HG03064 (cell line): ENCODE results near the gene P3H3.
A peak's percentile ranks its signal among the peaks of the same experiment; 100 is the strongest.

Experiments
- ATAC-seq: cut with Tn5 transposase; IDR thresholded peaks from one replicate; pipeline ENCODE4 v1.9.1; 2021; ENCODE audit warnings: low read depth; ENCODE audit not compliant: unreplicated experiment

Gene P3H3

DNA sequence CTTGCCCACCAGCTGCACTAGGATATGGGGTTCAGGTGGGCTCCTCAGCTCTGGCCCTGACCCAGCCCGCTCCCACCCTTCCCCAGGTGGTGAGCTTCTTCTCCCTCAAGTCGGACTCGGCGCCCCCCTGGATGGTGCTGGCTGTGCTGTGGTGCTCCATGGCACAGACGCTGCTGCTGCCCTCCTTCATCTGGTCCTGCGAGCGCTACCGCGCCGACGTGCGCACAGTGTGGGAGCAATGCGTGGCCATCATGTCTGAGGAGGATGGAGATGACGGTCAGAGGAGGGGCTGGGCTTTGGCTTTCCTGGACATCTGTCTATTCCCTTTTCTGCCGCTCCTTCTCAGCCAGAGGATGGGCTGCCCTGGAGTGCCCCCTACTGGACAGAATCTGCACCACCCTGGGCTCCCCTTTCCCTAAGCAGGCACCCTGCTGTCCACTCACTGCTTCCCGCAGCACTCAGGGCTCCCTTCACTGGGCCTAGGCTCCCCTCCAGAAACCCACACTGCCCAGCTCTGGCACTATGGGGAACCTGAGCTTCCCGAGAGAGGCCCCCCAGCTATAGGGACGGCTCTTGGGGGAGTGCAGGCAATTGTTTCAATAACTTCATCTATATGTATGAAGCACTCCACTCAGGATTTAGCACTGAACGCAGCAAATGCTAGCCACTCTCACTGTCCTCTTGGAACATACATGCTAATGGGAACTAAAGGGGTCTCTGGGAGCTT, 2.6 kb upstream of the P3H3 start:
- ATAC-seq, result no peak

DNA sequence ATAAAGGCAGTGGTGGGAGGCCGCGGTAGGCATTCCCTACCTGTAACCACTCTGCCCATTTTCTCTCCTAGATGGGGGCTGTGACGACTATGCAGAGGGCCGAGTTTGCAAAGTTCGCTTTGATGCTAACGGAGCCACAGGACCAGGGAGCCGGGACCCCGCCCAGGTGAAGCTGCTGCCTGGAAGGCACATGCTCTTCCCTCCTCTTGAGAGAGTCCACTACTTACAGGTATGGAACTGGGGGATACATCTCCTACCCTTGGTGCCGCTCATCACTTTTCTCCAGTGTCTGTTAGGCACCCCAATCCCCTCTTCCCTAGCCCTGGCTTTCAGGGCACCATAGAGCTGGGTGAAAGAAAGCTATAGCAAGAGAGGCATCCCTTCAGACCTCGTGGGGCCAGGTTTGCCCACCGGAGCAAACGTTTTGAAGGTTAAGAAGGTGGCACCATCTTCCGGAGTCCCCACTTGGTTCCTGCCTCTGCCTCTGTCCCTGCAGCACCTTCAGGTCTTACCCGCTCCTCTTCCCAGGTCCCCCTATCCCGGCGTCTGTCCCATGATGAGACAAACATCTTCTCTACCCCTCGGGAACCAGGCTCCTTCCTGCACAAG, 2.0 kb upstream of the P3H3 start:
- ATAC-seq, result no peak

DNA sequence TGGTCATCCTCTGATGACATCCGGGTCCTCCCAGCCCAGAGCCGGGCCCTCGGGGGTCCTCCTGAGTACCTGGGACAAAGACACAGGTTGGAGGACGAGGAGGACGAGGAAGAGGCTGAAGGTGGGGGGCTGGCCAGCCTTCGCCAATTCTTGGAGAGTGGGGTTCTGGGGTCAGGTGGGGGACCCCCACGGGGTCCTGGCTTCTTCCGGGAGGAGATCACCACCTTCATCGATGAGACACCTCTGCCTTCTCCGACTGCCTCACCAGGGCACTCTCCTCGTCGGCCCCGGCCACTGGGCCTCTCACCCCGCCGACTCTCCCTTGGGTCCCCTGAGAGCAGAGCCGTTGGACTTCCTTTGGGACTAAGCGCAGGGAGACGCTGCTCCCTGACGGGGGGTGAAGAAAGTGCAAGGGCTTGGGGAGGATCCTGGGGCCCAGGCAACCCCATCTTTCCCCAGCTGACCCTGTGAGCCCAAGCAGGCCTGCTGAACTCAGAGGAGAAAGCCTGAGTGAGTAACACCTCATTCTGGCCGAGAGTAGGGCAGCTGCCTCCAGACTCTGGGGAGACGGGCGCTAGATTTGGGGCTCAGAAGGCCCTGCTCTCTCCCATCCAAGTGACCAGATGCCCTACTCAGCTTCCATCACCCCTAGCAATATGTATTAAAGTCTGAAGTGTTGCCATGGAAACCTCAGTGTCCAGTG, 1.3 kb upstream of the P3H3 start:
- no peak for ATAC-seq

DNA sequence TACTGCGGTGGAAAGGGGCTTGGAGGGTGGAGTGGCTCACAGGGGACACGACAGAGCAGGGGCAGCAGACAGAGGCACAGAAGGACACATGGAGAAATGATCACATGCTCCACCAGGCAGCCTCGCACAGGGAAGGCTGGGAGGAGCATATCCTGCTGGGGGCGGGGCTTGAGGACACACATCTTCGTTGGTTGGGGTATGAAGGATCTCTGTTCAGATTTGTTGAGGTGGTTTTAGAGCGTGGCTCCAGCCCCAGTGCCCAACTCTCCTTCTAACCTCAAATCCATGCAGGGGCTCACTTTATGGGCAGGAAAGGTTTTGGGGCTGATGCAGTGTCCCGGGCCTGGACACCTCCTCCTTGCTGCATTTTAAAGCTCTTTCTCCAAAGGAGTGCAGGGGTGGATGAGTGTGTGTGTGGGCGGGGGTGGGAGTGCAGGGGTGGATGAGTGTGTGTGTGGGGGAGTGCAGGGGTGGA, 733 bp upstream of the P3H3 start:
- no peak for ATAC-seq

DNA sequence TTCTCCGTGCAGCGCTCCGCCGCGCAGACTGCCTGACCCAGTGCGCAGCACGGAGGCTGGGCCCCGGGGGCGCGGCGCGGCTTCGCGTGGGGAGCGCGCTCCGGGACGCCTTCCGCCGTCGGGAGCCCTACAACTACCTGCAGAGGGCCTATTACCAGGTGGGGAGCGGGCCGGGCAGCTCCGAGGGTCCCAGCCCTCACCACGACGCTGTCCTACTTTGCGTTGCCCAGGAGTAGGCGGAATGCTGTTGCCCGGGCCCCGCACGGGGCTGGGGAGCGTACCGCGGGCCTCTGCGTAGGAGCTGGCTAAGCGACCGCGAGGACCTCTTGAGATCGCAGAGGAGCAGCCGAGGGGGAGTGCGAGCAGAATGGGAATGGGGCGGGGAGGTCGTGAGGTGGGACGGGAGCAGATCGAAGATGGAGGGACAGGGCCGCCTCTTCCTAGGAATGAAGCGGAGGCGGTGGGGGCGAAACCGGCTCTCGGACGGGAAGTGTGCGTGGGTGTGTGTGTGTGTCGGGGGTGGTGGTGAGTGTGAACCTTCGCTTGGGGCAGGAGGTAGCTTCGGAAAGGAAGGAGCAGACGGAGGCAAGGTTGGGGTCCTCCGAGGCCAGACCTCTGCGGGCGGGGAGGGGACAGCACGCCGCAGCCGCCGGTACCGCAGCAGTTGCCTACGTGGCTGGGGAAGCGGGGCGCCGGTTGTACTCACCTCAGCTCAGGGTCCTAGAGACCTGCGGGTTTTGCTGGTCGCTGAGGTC, 751 bp downstream of the P3H3 start:
- no peak for ATAC-seq

DNA sequence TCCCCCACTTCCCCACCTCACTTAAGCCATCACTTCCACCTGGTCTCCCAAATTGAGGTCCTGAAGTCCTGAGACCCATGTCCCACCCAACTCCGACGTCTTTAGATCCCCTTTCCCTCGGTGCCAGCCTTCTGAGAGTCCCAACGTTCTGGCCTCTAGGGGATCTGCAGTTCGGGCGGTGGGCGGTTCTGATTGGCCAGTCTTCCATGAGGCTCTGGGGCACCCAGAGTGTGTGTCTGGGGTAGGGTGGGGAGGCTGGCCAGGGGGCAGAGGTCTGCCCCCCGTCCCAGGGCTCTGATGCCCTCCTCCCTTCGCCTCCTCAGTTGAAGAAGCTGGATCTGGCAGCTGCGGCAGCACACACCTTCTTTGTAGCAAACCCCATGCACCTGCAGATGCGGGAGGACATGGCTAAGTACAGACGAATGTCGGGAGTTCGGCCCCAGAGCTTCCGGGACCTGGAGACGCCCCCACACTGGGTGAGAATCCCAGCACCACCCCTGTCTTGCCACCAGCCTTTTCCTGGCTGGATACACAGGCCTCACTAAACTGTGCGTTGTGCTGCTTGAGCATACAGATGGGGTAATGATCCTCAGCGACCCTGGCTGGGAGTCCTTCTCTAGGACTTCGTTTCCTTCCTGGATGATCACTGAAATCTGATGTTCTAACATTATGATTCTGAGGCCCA, 1.5 kb downstream of the P3H3 start:
- ATAC-seq, result no peak

DNA sequence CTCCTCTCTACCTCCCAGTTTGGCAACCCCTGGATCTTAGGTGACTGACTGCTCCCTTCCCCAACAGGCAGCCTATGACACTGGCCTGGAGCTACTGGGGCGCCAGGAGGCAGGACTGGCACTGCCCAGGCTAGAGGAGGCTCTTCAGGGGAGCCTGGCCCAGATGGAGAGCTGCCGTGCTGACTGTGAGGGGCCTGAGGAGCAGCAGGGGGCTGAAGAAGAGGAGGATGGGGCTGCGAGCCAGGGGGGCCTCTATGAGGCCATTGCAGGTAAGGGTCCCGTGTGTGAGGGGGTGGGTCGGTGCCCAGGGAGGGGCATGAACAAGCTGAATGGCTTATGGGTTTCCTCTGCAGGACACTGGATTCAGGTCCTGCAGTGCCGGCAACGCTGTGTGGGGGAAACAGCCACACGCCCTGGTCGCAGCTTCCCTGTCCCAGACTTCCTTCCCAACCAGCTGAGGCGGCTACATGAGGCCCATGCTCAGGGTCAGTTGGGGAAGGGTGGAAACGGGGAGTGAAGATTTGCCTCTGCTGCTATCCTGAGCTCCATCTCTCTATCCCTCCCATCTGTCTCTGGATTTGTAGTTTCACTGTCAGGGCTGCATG, 2.2 kb downstream of the P3H3 start:
- ATAC-seq, result no peak

DNA sequence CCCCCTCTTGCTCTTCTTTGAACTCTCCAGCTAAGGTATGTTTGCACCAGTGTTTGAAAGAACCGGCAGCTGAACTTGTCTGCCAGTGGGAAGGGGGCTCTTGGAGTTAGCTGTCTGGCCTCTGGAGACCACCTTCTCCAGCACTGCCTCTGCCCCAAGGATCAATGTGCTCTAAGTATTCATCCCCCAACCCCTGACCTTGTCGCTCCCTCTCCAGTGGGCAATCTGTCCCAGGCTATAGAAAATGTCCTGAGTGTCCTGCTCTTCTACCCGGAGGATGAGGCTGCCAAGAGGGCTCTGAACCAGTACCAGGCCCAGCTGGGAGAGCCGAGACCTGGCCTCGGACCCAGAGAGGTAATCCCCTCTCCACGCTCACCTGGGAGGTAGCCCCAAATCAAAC, 2.8 kb downstream of the P3H3 start:
- ATAC-seq, result no peak

DNA sequence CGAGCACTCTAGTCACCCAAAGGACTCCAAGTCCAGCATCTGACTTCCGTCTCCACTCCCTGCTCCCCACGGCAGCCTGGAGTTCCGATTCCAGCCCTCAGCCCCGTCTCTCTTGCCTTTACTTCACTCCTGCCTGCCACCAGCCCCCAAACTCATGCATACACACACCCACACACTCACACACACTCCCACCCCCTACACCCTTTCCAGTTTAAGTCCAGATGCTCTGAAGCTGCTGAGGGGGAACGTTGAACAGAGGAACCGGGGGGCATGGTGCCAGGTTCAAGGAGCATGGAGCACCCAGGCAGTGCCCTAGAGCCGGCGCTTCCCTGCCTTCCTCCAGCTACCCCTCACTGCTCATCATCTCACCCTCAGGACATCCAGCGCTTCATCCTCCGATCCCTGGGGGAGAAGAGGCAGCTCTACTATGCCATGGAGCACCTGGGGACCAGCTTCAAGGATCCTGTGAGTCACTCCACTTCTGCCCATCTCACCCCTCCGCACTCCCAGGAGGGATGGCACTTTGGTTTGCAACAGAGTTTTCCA, 3.3 kb downstream of the P3H3 start:
- ATAC-seq, result no peak

DNA sequence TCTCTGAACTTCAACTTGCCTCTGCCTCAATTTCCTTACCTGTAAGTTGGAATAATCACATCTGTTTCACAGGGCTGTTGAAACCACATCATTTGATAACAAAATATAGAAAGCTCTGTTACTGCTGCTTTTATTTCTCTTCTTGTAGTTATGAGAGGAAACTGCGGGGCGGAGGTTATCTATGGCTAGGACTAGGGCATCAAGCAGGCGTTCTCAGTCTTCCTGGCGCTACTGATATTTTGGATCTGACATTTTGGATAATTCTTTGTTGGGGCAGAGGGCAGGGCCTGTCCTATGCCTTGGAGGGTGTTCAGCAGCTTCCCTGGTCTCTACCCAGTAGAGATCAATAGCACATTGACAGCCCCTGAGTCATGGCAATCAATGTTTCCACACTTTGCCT, 3.9 kb downstream of the P3H3 start:
- no peak for ATAC-seq

DNA sequence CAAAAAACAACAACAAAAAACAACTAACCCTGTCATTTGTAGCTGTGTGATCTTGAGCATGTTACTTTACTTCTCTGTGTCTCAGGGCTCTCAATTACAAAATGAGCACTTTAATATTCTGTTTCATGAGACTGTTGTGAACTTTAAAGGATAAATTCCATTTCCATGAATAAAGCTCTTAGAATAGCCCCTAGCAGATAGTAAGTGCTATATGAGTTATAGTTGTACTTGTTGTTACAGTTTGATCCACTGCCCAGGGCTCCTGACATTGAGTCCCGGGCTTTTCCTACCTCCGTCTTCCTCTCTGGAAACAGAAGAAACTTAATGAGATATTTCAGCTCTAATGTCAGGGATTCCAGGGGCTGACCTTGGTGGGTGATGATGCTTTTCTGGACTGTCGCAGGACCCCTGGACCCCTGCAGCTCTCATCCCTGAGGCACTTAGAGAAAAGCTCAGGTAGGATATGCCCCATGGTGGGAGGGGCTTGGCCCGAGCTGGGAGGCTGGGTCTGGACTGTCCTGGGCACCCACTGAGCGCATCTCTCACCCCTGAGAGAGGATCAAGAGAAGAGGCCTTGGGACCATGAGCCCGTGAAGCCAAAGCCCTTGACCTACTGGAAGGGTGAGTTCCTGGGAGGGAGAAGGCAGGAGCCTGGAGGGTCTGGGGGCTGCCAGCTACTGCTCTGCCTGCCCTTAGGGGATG, 5.1 kb downstream of the P3H3 start:
- ATAC-seq, result no peak

DNA sequence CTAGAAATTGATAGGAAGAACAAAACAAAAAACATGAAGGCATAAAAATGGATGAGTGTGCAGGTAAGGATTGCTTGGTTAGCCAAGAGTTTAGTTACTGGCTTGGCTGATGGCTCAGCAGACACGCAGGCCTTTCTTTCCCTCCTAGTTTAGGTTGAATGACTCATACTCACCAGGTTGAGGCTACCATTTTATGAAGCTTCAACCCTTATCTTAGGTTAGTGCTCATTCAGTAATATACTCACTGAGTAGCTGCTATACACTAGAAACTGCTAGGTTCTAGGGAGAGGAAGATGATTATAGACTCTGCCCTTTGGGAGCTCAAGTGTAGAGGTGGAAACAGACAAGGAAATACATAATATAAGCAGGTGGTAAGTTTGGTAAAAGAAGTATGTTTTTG, 6.0 kb downstream of the P3H3 start:
- ATAC-seq, result no peak

DNA sequence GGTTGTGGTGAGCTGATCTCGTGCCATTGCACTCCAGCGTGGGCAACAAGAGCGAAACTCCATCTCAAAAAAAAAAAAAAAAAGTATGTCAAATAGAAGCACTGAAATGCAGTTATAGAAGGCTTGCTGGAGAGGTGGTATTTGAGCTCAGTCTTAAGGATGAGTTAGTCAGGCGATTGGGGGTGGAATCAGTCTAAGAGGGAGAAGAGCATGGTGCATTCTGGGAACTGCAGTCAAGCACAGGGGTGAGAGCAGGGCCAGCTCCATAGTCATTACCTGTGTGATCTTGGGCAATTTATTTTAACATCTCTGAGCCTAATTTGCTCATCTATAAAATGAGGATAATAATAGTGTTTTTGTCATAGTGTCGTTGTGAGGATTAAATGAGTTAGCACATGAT, 6.7 kb downstream of the P3H3 start:
- no peak for ATAC-seq

DNA sequence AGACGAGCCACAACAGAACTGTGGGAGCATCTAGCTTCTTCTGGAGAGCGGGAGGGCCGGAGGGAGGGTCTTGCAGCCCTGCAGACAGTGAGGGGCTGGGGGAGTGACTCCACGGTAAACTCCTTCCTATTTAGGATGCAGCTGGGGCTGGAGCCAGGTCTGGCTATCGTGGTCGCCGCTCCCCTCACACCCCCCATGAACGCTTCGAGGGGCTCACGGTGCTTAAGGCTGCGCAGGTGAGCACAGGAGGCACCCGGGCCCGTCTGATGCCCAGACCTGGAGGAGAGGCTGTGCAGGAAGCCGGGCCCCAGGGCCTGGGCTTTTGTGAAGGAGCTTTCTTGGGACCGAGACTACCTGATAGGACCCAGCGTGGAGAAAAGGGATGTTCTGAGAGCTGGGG, 8.6 kb downstream of the P3H3 start:
- ATAC-seq, result no peak

DNA sequence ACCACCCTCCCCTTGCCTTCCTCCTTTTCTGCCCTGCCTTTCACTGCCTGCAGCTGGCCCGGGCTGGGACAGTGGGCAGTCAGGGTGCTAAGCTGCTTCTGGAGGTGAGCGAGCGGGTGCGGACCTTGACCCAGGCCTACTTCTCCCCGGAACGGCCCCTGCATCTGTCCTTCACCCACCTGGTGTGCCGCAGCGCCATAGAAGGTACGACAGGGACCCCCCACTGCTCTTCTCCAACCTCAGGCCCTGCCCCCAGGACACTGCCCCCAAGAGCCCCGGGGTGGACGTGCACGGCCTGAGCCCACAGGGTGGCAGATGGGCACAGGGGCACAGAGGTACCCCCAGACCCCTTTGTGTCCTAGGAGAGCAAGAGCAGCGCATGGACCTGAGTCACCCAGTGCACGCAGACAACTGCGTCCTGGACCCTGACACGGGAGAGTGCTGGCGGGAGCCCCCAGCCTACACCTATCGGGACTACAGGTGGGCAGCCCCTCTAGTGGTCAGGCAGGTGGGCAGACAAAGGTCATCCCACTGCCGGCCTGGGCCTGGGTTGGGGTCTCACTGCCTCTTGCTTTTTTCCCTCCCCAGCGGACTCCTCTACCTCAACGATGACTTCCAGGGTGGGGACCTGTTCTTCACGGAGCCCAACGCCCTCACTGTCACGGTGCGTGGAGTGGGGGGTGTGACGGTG, 9.3 kb downstream of the P3H3 start:
- no peak for ATAC-seq

DNA sequence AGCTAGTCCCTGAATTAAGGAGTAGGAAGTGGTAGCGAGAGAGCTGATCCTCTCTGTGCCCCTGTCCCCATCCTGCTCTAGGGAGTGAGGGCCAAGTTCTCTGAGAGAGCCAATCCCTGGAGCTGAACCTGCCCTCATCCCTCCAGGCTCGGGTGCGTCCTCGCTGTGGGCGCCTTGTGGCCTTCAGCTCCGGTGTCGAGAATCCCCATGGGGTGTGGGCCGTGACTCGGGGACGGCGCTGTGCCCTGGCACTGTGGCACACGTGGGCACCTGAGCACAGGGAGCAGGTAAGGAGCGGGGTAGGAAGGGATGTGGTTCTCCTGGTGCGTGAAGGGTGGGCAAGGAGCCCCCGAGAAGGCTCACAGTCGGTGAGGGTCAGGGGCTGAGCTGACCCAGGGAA, 10.6 kb downstream of the P3H3 start:
- no peak for ATAC-seq

DNA sequence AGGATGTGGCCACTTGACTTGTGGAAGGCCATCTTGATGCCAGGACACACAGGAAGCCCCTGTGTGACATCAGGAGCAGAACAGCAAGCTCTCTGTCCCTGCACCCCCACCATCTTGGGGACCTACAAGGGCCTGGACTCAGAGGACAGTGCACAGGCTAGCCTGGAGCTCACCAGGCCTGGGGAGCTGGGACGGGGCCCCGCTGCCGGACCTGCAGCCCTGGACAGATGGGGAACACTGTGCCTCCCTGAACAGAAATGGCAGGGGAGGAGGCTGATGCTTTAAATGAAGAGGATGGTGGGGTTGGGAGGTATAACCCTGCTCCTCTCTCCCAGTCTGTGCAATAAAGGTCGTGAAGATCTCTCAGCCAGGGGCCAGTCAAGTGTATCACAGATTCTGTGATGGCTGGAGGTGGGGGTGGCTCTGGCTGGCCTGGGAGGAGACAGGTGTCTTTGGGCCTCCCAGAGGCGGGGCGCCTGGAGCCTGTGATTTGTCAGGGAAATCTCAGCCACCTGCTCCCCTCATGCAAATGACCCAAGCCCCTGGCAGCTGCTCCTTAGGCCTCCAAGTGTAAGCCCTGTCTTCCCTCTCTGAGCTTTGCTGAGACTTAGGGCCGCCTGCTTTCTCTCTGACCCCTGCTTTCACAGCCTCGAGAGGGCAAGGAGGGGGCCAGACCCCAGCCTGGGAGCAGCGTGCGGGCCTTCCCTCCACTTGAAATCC, 11.4 kb downstream of the P3H3 start:
- peak; percentile 68 for ATAC-seq

DNA sequence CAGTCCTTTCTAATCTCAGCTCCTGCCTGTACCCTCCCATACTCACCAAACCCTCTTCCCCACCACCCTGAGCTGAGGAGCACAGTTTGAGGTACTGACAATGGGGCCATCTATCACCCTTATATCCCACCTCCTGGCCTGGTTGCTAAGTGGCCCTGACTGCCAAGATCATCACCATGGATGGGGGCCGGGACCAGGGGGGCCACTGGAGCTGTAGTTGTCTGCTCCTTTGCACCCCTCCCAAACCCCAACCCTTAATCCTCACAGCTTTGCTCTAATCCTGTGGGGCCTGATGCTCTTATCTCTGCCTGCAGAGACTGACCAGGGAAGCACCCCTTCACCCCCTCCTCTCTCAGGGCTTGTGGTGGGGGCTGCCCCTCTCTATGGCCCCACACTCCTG, 12.1 kb downstream of the P3H3 start:
- ATAC-seq, result no peak
